Hepatocyte (in vitro differentiated cells): ENCODE results near the gene NAP1L4. TPM values are rescaled to one million over a fixed set of nuclear protein-coding genes. Genes with fewer than 3 reads are reported as not detected.
A peak's percentile ranks its signal among the peaks of the same experiment; 100 is the strongest.

ENCODE experiments used
- DNase-seq: peaks from one replicate; pipeline ENCODE4 v3.0.0-alpha.2; 2016; ENCODE audit warnings: low spot score
- H2AFZ ChIP-seq: fragments of 200-600 bp; sonication (generic); 2 replicates; pipeline ENCODE4 v1.6.0; 2016; ENCODE audit warnings: antibody characterized with exemption, mild to moderate bottlenecking
- H3K27ac ChIP-seq: fragments of 200-600 bp; sonication (generic); 2 replicates; pipeline ENCODE4 v1.5.1; 2016; ENCODE audit warnings: mild to moderate bottlenecking
- H3K27me3 ChIP-seq: fragments of 200-600 bp; sonication (generic); 2 replicates; pipeline ENCODE4 v1.6.1; 2016
- H3K36me3 ChIP-seq: fragments of 200-600 bp; sonication (generic); replicated peaks from 2 replicates; pipeline ENCODE4 v1.5.1; 2016; ENCODE audit warnings: low read depth; ENCODE audit not compliant: insufficient read depth
- H3K4me1 ChIP-seq: fragments of 200-600 bp; sonication (generic); 2 replicates; pipeline ENCODE4 v1.5.1; 2016; ENCODE audit warnings: mild to moderate bottlenecking, moderate library complexity; ENCODE audit not compliant: insufficient read depth
- H3K4me2 ChIP-seq: fragments of 200-600 bp; sonication (generic); 2 replicates; pipeline ENCODE4 v1.6.0; 2016
- H3K4me3 ChIP-seq: fragments of 200-600 bp; sonication (generic); 2 replicates; pipeline ENCODE4 v1.5.1; 2016; ENCODE audit warnings: mild to moderate bottlenecking
- H3K79me2 ChIP-seq: fragments of 200-600 bp; sonication (generic); 2 replicates; pipeline ENCODE4 v1.6.0; 2017; ENCODE audit warnings: mild to moderate bottlenecking
- H3K9me2 ChIP-seq: fragments of 200-600 bp; sonication (generic); replicated peaks from 2 replicates; pipeline ENCODE4 v1.6.0; 2017; ENCODE audit warnings: mild to moderate bottlenecking; ENCODE audit not compliant: insufficient read depth
- H3K9me3 ChIP-seq: fragments of 200-600 bp; sonication (generic); 2 replicates; pipeline ENCODE4 v1.5.1; 2016; ENCODE audit warnings: low read depth, mild to moderate bottlenecking
- H4K20me1 ChIP-seq: fragments of 200-600 bp; sonication (generic); 2 replicates; pipeline ENCODE4 v1.6.0; 2016; ENCODE audit warnings: mild to moderate bottlenecking; ENCODE audit not compliant: insufficient read depth, poor library complexity, severe bottlenecking
- EZH2 ChIP-seq: fragments of 200-600 bp; sonication (generic); IDR thresholded peaks from 2 replicates; pipeline ENCODE4 v1.6.1; 2016; ENCODE audit warnings: antibody characterized with exemption, mild to moderate bottlenecking, borderline replicate concordance
- EZH2phosphoT487 ChIP-seq: fragments of 200-600 bp; sonication (generic); IDR thresholded peaks from one replicate; pipeline ENCODE4 v1.6.1; 2018; ENCODE audit warnings: antibody characterized with exemption, mild to moderate bottlenecking, low read depth, moderate library complexity; ENCODE audit not compliant: unreplicated experiment, severe bottlenecking
- WGBS: methylation state at CpG from one replicate; pipeline ENCODE4 v1.1.6; 2016; ENCODE audit warnings: low lambda C conversion rate; ENCODE audit errors: missing lambda C conversion rate; 5-methylcytosine and 5-hydroxymethylcytosine counted together
- polyA plus RNA-seq: library from polyadenylated mRNA; unstranded; fragments of >200 nt; fragmentation: Nextera tagmentation; extraction: Ambion mirVana; gene quantifications from 2 replicates; pipeline ENCODE4 v1.2.1, GENCODE V29; 2016
- total RNA-seq: library from RNA; depleted of rRNA; stranded (reverse); fragments of >200 nt; gene quantifications from 2 replicates; pipeline ENCODE4 v1.2.3, GENCODE V29; 2014
- TF ChIP-seq, protein P1 (sequence below): fragments of 200-600 bp; sonication (generic); IDR thresholded peaks from 2 replicates; pipeline ENCODE4 v1.5.1; 2016; ENCODE audit warnings: antibody characterized with exemption, mild to moderate bottlenecking; ENCODE audit not compliant: poor library complexity

NAP1L4 gene, protein sequence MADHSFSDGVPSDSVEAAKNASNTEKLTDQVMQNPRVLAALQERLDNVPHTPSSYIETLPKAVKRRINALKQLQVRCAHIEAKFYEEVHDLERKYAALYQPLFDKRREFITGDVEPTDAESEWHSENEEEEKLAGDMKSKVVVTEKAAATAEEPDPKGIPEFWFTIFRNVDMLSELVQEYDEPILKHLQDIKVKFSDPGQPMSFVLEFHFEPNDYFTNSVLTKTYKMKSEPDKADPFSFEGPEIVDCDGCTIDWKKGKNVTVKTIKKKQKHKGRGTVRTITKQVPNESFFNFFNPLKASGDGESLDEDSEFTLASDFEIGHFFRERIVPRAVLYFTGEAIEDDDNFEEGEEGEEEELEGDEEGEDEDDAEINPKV
- 75.7 and 79.0 TPM in 2 replicates for total RNA-seq
- polyA plus RNA-seq: 101 and 118 TPM in 2 replicates

- Histone ChIP-seq H3K36me3 (no peaks in the 10 kb centered on the region), H3K9me2 (no peaks in the 10 kb centered on the region), H4K20me1 (peaks cover 38% of the 10 kb centered on the region), H3K27ac (peak within 1 kb of the TSS; percentile 99), H3K4me3 (peak within 1 kb of the TSS; percentile 77), H3K27me3 (no peaks in the 10 kb centered on the region), H3K4me1 (peaks cover 28% of the 10 kb centered on the region), H3K4me2 (peak within 1 kb of the TSS; percentile 90), H2AFZ (peak within 1 kb of the TSS; percentile 66), H3K9me3 (no peaks in the 10 kb centered on the region), H3K79me2 (peaks cover 43% of the 10 kb centered on the region)
- DNase-seq: peak; percentile 98
- under 1% methylated on average over 72 of the region's 77 CpGs for whole genome bisulfite sequencing
- no peak for TF ChIP-seq EZH2phosphoT487
- TF ChIP-seq, protein P1, sequence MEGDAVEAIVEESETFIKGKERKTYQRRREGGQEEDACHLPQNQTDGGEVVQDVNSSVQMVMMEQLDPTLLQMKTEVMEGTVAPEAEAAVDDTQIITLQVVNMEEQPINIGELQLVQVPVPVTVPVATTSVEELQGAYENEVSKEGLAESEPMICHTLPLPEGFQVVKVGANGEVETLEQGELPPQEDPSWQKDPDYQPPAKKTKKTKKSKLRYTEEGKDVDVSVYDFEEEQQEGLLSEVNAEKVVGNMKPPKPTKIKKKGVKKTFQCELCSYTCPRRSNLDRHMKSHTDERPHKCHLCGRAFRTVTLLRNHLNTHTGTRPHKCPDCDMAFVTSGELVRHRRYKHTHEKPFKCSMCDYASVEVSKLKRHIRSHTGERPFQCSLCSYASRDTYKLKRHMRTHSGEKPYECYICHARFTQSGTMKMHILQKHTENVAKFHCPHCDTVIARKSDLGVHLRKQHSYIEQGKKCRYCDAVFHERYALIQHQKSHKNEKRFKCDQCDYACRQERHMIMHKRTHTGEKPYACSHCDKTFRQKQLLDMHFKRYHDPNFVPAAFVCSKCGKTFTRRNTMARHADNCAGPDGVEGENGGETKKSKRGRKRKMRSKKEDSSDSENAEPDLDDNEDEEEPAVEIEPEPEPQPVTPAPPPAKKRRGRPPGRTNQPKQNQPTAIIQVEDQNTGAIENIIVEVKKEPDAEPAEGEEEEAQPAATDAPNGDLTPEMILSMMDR: no peak
- no peak for TF ChIP-seq EZH2
Observed at GRCh38 chr11:2992234-2992996, at the start of gene NAP1L4. Gene NAP1L4 (minus strand): TSS chr11:2992329. CDS start chr11:2979220, 13,109 bp downstream.

DNA sequence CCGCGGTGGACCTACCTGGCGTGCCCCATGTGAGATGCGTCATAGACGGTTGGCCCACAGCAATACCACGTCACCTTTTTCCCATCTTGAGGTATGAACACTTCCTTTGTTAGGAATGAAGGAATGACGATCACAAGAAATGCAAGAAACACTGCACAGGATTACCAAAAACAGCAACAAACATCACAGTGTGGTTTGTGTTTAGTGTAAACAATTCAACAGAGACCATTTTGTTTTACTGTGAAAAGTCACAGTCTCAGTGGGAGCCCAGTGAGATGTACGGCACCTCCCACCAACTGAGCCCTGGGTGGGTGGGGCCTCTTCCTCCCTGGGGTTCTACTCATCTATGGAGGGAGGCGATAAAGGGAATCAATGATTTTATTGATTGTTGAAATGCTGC lies 48.8 kb upstream of the NAP1L4 start:
- H2AFZ ChIP-seq: no peak overlapping the region
- TF ChIP-seq EZH2phosphoT487: no peak
- H3K9me2 ChIP-seq: no peaks in the 10 kb centered on the region
- no peak for DNase-seq
- no peaks in the 10 kb centered on the region for H3K27me3 ChIP-seq
- H3K27ac ChIP-seq: no peak overlapping the region
- peaks cover 32% of the 10 kb centered on the region for H3K79me2 ChIP-seq
- no peaks in the 10 kb centered on the region for H3K9me3 ChIP-seq
- H3K4me3 ChIP-seq: no peak overlapping the region
- no peaks in the 10 kb centered on the region for H3K4me1 ChIP-seq
- WGBS: 93% methylated on average over 9 of the region's 9 CpGs
- no peaks in the 10 kb centered on the region for H3K36me3 ChIP-seq
- H4K20me1 ChIP-seq: peaks cover 24% of the 10 kb centered on the region
- no peak overlapping the region for H3K4me2 ChIP-seq

DNA sequence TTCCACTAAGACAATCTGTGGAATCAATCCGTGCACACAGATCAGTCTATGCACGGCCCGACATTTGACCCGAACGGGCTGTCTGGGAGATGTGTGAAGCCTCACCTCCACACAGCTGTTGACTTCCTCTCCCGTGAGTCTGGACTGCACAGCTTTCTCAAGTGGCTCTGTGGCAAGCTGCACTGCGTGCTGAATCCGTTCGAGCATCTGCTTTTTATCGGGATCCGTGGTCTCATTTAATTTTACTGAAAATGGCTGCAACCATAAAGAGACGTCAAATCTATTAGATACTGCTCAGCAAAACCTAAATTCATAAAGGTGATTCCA lies 45.8 kb upstream of the NAP1L4 start:
- H3K27ac ChIP-seq: no peak overlapping the region
- no peaks in the 10 kb centered on the region for H3K36me3 ChIP-seq
- H3K79me2 ChIP-seq: peaks cover 6% of the 10 kb centered on the region
- TF ChIP-seq, protein P1: no peak
- no peak for TF ChIP-seq EZH2
- TF ChIP-seq EZH2phosphoT487: no peak
- H3K4me1 ChIP-seq: no peaks in the 10 kb centered on the region
- H3K4me3 ChIP-seq: no peak overlapping the region
- no peak overlapping the region for H2AFZ ChIP-seq
- H3K9me2 ChIP-seq: no peaks in the 10 kb centered on the region
- WGBS: 89% methylated on average over 12 of the region's 12 CpGs
- H3K27me3 ChIP-seq: no peaks in the 10 kb centered on the region
- no peak for DNase-seq
- no peak overlapping the region for H3K4me2 ChIP-seq
- H4K20me1 ChIP-seq: peaks cover 12% of the 10 kb centered on the region
- no peaks in the 10 kb centered on the region for H3K9me3 ChIP-seq
